PC-3 (cell line): ENCODE data around the gene RNU6-1.

Experiments
- CTCF ChIP-seq: fragments of 300-600 bp; sonication (generic); conservative IDR thresholded peaks from 2 replicates; pipeline ENCODE4 v1.5.1; 2017; ENCODE audit warnings: antibody characterized with exemption, low read depth, mild to moderate bottlenecking, low read length
- EZH2 ChIP-seq: fragments of 300-600 bp; sonication (generic); IDR thresholded peaks from one replicate; pipeline ENCODE4 v1.6.1; 2017; ENCODE audit warnings: antibody characterized with exemption, mild to moderate bottlenecking, low read length; ENCODE audit not compliant: unreplicated experiment

DNA sequence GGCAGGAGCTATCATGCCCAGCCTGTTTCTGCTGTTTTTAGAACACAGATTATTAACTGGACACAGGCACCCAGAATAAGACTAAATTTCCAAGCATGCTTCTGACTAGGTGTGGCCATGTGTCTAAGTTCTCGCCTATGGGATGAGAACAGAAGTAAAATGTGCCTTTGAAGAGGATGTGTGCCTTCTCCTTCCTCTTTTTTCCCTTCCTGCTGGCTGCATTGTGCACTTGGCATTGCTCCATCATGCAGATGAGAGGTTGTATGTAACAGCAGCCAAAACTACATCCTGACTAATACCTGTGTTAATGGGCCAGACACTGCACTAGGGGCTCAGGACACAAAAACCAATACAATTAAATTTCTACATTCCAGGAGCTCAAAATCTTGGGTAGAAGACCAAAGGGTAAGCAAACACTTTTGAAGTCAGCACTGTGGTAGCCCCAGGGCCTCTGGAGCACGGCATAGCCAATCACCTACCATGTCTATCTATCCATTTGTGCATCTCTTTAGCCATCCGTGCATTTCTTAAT, 40.9 kb upstream of the RNU6-1 start:
- TF ChIP-seq CTCF (no peak), EZH2 (no peak)
